ENCODE results near the gene MB21D2.

Gene MB21D2

DNA sequence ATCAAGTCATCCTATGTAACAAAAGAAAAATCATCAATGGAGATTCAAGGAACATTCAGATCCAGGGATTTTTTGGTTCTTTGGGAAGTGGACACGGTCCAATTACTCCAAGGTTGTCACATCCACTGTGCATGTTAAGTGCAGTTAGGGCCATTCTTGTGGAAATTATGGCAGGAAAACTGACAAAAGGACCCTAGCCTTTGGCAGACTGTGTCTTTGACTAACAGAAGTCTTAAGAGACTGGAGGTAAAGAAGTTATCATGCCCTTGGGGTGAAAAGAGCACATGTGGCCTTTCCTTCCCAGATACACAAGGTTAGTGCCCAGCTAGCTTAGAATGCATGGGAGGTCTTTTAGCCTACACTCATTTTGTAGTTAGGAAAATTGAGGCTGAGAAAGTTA is 74.9 kb downstream of the MB21D2 start:
- TF ChIP-seq, protein P1, sequence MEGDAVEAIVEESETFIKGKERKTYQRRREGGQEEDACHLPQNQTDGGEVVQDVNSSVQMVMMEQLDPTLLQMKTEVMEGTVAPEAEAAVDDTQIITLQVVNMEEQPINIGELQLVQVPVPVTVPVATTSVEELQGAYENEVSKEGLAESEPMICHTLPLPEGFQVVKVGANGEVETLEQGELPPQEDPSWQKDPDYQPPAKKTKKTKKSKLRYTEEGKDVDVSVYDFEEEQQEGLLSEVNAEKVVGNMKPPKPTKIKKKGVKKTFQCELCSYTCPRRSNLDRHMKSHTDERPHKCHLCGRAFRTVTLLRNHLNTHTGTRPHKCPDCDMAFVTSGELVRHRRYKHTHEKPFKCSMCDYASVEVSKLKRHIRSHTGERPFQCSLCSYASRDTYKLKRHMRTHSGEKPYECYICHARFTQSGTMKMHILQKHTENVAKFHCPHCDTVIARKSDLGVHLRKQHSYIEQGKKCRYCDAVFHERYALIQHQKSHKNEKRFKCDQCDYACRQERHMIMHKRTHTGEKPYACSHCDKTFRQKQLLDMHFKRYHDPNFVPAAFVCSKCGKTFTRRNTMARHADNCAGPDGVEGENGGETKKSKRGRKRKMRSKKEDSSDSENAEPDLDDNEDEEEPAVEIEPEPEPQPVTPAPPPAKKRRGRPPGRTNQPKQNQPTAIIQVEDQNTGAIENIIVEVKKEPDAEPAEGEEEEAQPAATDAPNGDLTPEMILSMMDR (IDR thresholded peaks at IDR 0.05; ENCODE audit: extremely low read depth, missing control alignments), result no peak
- no peak for DNase-seq (ENCODE audit: low spot score)

DNA sequence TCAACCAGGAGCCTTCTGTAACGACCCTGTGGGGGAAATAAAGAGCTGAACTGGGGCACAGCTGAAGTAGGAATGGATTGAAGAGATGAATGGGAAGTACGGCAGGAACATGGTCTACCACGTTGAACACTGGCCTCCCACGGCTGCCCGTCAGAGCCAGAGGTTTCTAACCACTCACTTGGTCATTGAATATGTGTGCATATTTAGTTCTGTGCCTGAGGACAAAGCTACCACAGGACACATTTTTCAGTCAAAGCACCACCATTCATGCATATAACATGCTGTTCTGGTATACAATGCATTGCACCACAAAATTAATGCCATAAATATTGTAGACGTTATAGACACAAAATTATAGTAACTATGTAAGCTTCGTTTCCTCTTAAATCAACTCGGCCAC is 75.5 kb downstream of the MB21D2 start:
- TF ChIP-seq, protein P1 (IDR thresholded peaks at IDR 0.05; ENCODE audit: extremely low read depth, missing control alignments), result no peak
- no peak for DNase-seq (ENCODE audit: low spot score)

DNA sequence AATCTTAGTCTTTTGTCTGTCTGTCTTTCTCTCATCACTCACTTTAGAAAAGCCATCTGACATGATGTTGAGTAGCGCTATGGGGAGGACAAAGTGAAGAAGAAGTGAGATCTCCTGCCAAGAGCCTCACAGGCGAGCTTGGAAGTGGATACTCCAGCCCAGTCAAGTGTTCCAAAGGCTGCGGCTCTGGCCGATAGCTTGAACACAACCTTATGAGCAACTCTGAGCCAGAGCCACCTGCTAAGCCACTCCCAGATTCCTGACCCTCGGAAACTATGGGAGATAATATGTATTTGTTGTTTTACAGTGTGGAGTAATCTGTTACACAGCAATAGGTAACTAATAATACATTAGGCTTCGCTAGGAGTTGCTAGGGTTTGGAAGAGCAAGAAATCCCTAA is 76.2 kb downstream of the MB21D2 start:
- TF ChIP-seq, protein P1 (IDR thresholded peaks at IDR 0.05; ENCODE audit: extremely low read depth, missing control alignments), result no peak
- DNase-seq (ENCODE audit: low spot score), result no peak

DNA sequence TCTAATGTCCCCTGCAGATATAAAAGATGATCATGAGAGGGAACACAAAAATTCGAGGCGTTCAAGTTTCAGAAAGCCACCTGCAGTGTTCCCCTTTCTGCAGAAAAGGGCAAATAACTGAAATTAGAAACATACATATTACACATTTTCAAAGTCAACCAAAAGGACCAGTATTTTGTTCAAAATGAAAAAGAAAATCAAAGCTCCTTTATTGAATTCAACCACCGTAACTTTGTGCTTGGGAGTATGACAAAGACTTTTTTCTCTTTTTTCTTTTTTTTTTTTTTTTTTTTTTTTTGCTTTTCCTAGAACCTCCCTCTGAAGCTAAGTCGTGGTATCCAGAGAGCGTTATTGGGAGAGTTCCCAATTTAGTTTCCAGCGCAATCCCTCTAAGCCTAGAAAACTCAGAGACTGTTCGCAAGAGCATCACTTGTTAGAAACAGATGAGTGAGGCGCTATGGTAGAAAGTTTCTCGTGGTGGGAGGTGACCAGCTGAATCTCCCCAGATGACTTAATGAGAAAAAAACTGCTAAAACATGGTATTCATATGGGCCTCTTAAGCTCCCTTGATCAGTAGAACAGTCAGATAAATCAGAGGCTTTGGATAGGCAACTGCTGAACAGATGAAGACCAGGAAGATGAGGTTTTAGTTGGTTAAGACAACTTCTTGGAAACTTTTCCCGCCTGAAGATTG is 77.4 kb downstream of the MB21D2 start:
- TF ChIP-seq, protein P1 (IDR thresholded peaks at IDR 0.05; ENCODE audit: extremely low read depth, missing control alignments), result no peak
- DNase-seq (ENCODE audit: low spot score), result no peak

DNA sequence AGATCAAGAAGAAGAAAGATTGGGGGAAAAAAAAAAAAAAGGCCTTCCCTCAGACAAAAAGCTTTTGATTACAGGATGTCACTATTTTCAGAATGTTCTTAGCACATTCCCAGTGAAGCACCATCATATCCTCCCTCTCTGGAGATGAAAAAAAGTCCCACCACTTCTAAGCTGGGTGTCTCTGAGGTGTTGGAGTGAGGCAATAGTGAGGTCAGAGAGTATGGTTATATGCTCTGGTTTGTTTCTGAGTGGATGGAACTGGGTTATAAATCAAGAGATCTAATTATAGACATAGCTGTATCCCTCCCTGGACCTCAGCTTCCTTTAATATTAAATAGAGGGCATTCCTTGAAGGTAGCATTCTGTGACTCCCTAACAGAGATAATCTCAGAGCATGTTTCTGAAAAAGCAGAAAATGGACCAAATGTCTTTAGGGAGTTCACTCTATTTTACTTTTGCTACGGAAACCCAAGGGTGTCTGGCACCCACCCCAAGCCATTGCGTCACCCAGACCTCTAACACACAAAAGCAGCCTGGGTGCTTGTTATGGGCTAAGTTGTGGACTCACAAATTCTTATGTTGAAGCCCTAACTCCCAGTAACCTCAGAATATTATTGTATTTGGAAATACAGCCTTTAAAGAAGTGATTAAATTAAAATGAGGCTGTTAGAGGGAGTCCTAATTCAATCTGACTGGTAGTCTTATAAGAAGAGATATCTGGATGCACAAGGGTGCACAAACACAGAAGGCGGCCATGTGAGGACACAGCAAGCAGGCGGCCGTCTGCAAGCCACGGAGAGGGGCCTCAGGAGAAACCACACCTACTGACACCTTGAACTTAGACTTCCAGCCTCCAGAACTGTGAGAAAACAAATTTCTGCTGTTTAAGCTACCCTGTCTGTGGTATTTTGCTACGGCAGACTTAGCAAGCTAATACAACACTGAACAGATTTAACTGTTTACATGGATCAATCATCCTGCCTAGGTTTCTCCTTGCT is 81.5 kb downstream of the MB21D2 start:
- DNase-seq (ENCODE audit: low spot score), result no peak
- TF ChIP-seq, protein P1 (IDR thresholded peaks at IDR 0.05; ENCODE audit: extremely low read depth, missing control alignments), result no peak

DNA sequence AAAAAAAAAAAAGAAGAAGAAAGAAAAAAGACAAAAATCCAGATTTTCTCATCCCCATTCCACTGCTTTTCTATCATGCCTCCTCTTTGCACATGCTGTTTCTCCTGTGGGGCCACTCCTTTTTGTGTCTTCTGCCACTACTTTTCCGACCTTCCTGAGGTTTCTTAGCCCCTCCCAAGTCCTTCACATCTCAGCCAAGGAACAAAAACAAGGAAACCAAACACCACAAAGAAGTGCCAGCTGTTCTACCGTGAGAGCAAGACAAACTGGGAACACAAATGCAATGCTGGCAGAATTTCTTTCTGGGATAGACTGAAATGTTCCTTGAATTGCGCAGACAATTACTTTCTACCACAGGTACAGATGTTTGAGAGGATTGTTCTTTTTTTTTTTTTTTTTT is 83.2 kb downstream of the MB21D2 start:
- TF ChIP-seq, protein P1 (IDR thresholded peaks at IDR 0.05; ENCODE audit: extremely low read depth, missing control alignments), result no peak
- DNase-seq (ENCODE audit: low spot score), result no peak
